ENCODE results near the gene TBC1D10A.

Gene TBC1D10A

DNA sequence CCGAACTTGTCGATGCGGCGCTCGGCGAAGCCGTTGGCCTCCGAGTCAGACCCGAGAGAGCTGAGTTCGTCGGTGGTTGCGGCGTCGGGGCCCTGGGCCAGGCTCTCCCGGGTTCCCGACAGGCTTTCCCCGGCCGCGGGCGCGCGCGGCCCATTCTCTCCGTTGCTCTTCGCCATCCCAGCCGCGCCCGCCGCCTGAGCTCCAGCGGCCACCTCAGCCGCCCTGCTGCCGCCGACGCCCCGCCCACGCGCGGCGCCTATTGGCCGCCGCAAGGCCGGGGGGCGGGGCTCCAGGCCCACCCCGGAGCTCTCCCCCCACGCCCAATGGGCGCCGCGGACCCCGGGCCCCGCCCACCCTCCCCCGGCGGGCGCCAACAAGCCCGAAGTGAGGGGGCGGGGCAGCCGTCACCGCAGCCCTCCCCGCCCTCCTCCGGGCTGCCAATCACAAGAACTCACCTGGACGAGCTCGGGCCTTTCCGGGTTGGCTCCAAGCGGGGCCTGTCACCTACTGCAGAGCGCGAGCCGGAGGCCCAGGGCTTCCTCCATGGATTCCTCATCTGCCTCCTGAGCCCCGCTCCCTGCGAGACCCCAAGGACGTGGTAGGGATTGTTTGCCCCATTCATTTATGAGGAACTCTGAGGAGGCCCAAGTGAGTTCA is at the start of gene TBC1D10A:
Gene TBC1D10A, minus strand, starts transcription at position 236 of the 657 bp plus-strand sequence. Its CDS starts 60 bp downstream, at position 176.
- peak; percentile 78 for DNase-seq (ENCODE audit: low read depth)

GRCh38 chr22:30375312-30375849 is 48.6 kb upstream of the TBC1D10A start:
- no peak for DNase-seq (ENCODE audit: low read depth)

DNA sequence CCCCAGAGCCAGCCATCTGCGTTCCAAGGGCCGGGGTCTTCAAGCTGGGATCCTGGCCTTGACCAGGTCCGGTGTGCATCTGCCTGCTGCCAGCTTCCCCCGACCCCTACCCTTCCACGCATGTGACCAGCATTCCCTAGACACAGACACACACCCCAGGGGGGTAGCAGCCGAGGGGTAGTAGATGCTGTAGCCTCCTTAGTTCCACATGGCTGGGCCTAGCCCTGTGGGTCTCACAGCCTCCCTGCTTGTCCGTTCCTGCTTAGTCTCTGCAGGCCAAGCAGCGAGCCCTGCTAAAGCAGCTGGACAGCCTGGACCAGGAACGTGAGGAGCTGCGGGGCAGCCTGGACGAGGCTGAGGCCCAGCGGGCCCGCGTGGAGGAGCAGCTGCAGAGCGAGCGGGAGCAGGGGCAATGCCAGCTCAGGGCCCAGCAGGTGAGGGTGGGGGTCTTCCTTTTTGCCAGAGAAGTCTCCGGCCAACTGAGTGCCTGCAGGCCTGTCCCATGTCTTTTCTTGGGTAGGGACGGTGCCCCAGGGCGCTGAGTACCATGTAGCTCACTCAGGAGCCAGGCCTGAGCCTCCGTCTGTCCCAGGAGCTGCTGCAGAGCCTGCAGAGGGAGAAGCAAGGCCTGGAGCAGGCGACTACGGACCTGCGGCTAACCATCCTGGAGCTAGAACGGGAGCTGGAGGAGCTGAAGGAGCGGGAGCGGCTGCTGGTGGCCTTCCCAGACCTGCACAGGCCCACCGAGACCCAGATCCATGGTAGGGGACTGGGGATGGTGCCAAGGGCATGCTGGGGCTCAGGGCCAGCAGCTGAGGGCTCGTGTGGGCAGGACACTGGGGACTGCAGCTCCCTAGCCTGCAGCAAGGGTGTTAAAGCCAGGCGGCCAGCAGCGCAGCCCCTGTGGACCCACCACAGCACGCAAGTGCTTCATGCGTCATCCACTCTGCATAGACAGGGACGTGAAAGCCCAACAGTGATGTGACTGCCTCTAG is 46.9 kb upstream of the TBC1D10A start:
- no peak for DNase-seq (ENCODE audit: low read depth)

DNA sequence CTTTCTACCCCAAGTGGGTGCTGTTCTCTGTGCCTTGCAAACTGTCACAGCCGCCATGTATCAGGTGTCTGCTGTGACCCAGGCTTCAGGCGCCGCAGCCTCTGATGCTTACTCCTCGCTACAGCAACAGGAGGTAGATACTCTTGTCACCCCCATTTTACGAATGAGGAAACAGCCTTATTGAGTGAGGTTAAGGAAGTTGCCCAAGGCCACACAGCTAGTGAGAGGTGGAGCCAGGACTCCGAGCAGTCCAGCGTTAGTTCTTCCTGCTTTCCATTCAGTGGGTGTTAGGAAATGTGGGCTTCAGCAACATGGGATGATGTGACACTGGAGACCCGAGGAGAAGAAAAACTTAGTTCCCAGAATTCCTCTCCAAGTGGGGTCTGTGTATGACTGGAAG is 46.2 kb upstream of the TBC1D10A start:
- DNase-seq (ENCODE audit: low read depth): no peak

- DNase-seq (ENCODE audit: low read depth): no peak
Observed at GRCh38 chr22:30371981-30372380, 45.2 kb upstream of the TBC1D10A start.

- no peak for DNase-seq (ENCODE audit: low read depth)
Observed at GRCh38 chr22:30371321-30371720, 44.6 kb upstream of the TBC1D10A start.

DNA sequence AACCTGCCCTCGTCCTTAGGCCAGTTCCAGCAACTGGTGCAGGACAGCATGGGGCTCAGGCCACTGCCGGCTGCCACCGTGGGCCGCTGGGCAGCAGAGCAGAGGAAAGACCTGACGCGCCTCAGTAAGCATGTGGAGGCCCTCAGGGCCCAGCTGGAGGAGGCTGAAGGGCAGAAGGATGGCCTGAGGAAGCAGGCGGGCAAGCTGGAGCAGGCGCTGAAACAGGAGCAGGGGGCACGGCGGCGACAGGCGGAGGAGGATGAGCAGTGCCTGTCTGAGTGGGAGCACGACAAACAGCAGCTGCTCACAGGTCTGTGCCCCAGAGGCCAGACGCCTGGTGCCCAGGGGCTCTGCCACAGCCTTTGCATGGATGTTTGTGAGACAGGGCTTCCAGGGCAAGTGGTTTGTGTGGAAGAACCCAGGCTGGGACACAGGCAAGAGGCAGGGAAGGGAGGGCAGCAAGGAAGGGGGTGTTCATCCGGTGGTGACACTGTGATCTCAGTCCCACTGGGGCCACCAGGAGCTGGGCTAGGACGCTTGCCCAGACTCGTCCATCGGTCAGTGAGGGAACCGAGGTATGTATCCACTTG is 44.0 kb upstream of the TBC1D10A start:
- DNase-seq (ENCODE audit: low read depth): no peak

DNA sequence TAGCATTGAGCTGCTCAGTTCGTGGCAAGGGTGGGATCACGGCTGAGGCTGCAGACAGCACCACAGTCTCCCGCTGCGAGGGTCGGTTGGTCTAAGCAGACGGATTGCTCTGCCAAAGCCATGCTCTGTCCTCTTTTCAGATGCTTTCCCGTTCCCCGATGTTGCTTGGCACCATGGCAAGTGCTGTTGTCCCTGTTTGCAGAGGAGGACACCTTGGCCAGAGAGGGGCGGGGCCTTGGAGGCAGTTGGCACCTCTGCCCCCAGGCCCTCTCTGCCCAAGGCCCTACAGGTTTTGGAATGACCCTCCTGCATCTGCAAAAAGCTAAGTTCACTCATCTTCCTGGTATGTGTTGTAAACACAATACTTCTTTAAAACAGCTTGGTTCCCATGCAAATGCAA is 41.7 kb upstream of the TBC1D10A start:
- no peak for DNase-seq (ENCODE audit: low read depth)

- DNase-seq (ENCODE audit: low read depth): no peak
Observed at GRCh38 chr22:30365891-30366290, 39.1 kb upstream of the TBC1D10A start.

GRCh38 chr22:30362651-30363281 is 36.0 kb upstream of the TBC1D10A start:
- no peak for DNase-seq (ENCODE audit: low read depth)

DNA sequence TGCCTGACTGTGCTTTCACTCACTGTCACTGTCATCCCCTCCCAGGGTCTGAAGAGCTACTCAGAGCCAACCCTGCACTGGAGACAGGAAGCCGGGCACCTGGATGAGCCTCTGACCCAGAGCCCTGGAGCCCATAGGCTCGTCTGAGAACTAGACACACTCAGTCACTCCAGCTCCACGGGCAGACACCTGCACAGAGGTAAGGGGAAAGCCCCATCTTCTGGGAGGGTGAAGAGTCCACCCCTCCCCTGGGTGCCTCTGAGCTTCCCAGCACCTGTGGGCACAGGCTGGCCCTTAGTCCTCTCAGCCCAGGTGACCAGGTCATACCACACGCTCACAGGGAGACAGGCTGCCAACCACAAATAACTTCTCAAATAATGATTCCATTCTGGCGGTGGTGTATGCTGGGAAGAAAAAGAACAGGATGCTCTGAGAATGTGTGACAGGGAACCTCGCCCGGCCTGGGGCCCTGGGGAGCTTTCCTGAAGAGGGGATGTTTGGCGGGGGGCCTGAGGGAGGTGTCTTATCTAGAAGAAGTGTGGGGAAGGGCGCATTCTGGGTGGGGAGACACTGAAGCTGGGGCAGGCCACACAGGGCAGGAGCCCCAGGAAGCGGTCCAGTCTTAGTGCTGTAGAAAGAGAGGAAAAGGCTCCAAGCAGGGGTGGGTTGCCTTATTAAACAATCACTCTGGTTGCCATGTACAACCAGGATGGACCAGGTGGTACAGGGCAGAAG is 35.3 kb upstream of the TBC1D10A start:
- DNase-seq (ENCODE audit: low read depth): no peak

- no peak for DNase-seq (ENCODE audit: low read depth)
Observed at GRCh38 chr22:30358541-30358940, 31.8 kb upstream of the TBC1D10A start.

GRCh38 chr22:30357650-30358215 is 31.0 kb upstream of the TBC1D10A start:
- no peak for DNase-seq (ENCODE audit: low read depth)

GRCh38 chr22:30357236-30357570 is 30.5 kb upstream of the TBC1D10A start:
- peak; percentile 1 for DNase-seq (ENCODE audit: low read depth)

- peak; percentile 67 for DNase-seq (ENCODE audit: low read depth)
Observed at GRCh38 chr22:30356449-30357235, 29.9 kb upstream of the TBC1D10A start, which contains the start of the genes CCDC157 and SF3A1. Gene CCDC157 (plus strand): TSS chr22:30357007. CDS start chr22:30366001, 8,994 bp downstream. Gene SF3A1 (minus strand): TSS chr22:30356894. CDS start chr22:30356792, 102 bp downstream.

GRCh38 chr22:30354644-30355043 is 27.9 kb upstream of the TBC1D10A start:
- DNase-seq (ENCODE audit: low read depth): no peak

GRCh38 chr22:30351226-30351625 is 24.5 kb upstream of the TBC1D10A start:
- no peak for DNase-seq (ENCODE audit: low read depth)

- DNase-seq (ENCODE audit: low read depth): no peak
Observed at GRCh38 chr22:30348809-30349208, 22.1 kb upstream of the TBC1D10A start.

DNA sequence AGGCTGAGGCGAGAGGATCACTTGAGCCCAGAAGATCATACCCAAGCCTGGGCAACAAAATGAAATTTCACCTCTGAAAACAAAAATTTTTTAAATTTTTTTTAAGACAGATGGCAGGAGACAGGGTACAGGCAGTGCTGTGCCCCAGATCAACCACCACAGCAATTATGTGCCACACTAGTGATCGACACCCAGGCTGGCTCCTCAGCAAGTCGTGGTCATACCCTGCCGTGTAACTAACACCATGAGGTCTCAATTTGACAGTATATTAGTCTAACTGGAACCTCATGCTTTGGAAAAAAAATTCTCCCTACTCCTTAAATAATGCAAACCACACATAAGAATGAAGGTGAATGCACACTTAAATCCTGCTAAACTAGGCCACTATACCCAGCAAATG is 21.7 kb upstream of the TBC1D10A start:
- no peak for DNase-seq (ENCODE audit: low read depth)
